GM18517 (cell line): ENCODE measurements around the gene F8.

Experiments used
- ATAC-seq: cut with Tn5 transposase; IDR thresholded peaks from one replicate; pipeline ENCODE4 v1.9.1; 2021; ENCODE audit warnings: mild to moderate bottlenecking, moderate library complexity; ENCODE audit not compliant: unreplicated experiment

The F8 gene

DNA sequence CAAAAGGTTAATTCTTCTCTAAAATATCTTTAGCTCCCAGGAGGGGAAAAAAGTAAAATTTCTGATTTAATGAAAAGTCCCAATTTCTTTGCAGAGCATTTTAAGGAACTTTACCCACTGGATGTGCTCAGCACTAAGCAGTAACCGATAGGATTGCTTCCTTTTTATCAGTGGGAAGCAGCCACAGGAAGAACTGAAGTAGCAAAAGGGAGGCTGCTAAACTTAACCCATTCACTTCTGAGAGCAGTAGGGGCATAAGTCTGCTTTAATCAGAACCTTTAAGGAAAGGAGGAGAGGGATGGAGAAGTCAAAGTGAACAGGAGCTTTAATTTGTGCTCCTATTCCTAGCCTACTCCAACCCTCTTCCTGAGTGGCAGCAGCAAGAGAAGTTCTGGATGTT is at the start of gene F8:
Gene F8 (minus strand): TSS at position 139 of the 400 bp plus-strand sequence. CDS start 171 bp downstream, outside the sequence.
- no peak for ATAC-seq

DNA sequence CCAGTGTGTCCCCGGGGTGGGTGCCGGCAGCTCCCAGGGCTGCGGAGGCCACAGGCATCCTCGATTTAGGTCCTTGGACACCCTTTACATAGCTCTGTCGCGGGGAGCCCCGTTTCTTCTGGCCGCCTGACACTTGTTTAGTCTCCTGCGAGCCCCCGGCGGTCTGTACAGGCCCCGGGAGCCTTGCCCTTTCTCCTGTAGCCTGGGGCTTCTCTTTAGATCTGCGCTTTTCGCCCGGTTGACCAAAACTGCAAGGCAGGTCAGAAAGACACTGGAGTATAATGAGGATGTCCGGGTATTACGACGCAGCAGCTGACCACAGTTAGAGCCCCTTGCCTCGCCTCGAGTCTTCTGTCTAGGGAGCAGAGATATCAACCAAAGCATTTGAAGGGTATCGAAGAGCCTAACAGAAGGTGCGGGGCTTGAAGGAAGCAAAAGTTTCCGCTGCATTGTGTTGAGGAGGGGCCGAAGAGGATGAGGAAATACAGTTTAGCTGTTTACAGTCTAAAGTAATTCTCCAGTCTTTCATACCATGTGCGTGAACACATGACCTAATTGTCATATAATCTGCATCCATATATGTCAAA is 49.3 kb upstream of the F8 start:
- peak; percentile 24 for ATAC-seq

DNA sequence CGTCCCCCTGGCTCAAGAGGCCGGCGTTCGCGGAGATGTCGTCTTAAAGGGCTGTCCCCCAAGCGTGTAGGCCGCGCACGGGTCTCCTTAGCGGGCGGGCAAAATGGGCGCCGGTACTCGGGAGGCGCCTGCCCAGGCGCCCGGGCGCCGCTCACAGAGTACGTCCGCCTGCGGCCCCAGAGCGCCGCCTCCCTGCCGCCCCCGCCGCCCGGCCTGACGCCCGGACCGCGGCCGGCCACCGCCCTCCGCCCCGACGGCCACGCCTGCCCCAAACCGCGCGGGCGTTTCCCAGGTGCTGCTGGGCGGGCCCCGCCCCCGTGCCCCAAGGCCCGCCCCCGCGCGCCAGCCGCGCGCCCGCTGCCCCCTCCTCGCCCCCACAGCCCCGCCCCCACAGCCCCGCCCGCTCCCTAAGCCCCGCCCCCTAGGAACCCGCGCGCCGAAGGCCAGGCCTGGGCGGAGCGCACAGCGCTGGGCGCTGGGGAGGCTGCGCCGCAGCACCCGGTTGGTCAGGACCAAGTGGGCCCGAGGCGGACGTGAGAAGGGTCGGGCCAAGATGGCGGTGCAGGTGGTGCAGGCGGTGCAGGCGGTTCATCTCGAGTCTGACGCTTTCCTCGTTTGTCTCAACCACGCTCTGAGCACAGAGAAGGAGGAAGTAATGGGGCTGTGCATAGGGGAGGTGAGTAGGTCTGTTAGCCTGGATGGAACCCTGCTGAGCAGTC is 48.6 kb upstream of the F8 start, which contains the start of the genes BRCC3, CMC4 and MTCP1:
Gene BRCC3 (plus strand): TSS at position 534 of the 719 bp plus-strand sequence. CDS start 20 bp downstream, at position 554.
Gene CMC4 (minus strand): TSS at position 162 of the 719 bp plus-strand sequence. CDS start 7,113 bp downstream, outside the sequence.
Gene MTCP1 (minus strand): TSS at position 162 of the 719 bp plus-strand sequence. CDS start 5,126 bp downstream, outside the sequence.
- ATAC-seq: peak; percentile 68

DNA sequence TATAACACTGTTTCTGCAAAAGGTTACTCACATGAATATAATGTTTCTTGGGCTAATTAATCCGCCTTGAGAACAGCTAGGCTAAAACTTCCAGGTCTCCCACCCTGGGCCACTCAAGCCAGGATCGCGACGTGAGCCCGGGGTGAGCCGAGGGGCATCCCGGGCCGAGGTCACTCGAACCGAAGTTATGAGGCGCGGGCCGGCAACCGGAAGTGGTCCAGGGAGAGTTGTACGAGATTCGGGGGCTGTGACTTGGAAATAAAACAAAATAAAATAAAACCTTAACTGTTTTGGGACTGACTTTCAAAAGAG is 48.1 kb upstream of the F8 start:
- peak; percentile 18 for ATAC-seq

DNA sequence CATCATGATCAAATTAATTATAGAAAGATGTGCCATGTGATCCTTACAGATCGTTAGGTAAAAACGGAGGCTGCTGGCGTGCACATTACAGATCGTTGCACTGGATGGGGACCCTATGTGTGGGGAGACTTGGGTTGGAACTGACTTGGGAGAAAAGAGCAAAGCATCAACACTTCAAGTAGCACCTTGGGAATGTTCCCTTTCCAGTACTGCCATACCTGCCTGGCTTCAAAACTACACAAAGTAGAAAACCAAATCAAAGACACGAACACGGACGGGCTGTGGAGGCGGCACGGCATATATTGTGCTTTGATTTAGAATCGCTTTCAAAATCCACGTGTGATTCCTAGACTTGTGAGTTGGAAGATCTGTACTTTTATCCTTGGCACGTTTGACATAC is 47.5 kb upstream of the F8 start:
- no peak for ATAC-seq

DNA sequence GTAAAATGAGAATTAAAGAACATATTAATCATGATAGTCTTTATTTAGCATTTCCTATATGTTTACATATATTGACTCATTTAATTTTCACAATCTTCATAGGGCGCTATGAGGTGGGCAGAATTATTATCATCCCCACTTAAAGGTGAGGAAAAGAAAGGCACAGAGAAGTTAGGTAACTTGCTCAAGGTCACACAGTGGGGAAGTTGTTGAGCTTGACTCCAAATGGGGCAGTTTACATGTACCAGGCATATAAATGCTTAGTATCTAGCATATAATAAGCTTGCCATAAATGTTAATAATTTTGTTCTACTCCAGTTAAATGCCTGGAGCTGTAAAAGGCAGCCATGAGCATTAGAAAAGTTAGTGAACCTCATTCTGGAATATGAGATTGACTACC is 46.9 kb upstream of the F8 start:
- no peak for ATAC-seq

DNA sequence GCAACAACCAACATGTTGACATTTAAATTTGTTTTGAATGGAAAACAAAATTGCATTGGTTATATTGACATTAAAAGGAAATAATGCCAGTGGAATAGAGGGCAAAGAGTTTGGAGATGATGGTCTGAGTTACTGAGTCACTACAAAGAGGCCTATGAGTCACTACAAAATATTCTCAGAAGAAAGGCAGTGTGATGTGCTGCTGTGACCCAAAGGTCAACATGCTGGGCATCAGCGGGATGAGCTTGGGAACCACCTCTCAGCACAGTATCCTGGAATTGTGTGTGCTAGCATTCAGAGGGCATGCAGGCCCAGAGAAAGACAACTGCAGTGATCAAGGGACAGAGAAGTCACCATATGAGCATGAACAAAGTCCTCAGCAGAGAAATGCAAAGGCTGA is 45.6 kb upstream of the F8 start:
- ATAC-seq: no peak

DNA sequence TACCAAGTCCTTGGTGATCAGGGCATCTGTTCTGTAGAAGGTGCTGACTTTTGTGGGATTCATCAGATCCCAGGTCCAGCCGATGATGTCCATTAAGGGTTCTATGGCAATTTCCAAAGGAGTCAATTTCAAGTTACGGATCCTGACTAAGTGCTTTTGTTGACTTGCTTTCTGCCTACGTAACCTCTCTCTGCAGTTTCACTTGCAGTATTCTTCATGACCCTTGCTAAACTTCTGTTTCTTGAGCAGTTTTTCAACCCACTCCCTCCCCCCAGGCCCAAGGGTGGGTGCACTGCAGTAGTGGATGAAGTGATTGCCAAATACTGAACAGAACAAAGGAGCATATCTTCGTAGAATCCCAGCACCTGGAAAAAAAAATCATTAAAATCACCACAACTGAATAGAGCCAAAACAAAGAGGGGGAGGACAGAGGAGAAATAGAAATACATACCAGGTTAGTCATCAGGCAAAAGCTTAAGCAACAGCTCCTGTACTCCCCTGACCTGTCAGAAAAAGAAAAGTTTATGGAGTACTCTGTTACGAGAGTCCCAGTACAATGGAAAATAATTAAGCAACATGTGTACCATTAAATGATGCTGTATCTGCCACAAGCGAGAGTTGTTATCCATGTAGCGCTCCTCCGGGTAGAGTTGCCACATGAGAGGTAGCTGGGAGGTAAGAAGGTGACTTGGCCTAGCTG is 42.7 kb upstream of the F8 start:
- ATAC-seq: no peak

DNA sequence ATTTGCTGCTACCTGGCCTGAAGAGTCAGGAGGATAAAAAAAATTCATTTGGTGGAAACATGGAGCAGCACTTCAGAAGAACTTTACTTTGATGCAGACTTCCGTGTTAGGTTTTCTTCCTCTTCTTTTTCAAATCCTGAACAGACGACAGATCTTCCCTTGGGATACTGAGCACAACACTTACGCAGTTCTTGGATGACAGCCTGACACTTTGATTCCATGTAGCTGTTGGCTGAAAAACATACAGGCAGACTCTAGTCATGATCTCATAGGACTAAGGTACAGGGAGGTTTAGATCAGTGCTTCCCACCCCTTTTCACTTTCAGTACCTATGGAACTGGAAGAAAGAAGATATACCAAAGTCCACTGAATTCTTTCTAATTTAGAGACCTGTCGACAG is 39.2 kb upstream of the F8 start:
- ATAC-seq: no peak

DNA sequence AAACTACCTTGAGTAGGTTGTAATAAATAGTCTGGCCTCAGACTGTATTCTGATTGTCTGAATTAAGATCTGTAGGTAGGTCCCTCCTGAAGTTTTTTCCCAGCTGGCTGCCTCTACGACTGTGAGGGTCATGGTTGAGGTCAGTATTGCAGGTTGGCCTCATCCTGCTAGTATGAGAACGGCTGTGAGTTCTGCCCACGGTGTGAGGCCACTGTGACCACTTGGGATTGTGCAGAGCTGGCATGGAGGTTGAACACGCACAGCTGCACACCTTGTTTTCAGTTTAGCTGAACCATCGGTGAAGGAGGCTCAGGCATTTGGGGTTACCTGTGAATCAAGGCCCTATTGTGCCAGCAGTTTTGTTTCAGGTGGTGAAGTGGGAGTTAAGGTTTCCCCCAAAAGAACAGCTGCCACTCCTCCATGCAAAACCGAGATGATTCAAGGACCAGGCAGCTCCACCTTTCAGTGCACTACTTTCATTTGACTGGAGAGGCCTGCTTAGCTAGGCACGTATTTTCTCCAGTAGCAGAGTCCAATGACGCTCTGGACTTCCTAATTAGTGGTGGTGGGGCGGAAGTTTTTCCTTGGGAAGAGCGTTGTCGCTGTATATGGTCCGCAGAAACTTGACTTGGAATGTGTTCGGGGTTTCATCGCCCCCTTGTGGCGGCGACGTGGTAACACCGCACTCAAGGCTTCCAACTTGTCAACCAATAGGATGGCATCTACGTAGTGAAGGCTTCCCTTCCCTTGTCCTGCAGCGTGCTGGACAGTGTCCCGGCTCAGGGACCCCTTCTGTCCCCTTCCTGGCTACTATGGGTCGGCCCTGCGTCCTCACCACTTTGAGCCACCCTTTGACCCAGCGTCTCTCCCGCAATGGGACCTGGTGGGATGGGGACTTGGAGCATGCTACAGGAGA is 34.6 kb upstream of the F8 start:
- ATAC-seq: peak; percentile 85

DNA sequence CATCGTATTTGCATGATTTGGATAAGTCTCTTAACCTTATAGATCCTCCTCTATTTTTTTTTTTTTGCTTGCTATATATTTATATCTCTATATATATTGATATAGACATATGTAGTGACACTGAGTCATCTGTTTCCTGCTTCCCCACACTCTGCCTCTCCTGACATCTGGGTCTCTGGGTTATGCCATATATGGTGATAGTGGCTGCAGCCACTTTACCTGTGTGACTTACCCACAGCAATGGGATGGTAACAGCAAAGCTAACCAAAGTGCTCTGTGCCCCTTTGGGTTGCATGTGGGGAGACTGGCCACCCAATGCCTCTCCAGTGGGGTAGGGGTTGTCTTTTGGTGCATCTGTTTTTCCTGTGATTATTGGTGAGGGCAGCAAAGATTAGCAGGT is 33.9 kb upstream of the F8 start:
- ATAC-seq: no peak

DNA sequence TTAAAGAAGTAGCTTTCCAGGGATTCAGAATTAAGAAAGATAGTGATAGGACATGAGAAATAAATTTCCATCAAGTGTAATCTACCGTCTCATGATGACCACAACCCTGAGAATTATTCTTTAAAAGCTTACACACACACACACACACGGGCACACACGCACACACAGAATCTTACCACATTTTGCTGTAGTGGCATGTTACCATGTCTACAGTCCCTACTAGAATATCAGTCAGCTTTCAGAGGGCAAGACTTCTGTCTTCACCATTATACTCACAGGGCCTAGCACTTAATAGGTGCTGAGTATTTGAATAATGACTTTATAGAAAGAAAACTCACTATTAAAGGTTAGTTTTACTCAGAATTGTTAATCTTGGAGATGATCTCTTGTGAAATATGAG is 33.0 kb upstream of the F8 start:
- no peak for ATAC-seq

DNA sequence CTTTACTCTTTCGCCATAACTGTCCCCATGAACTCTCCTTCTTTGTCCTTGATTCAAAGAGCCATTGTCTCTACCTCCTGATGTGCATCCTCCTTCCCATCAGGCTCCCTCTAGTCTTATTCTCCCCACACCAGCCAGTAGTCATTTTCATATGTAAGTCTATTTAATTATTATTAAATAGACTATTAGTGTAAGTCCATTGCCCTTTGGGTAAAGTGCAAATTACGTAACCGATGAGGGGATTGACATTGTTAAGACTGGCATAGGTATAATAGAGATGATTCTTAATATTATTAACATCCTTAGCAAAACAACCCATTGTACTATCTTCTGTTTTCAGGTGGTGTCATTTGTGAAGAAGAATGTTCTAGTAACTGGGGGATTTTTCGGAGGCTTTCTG is 31.7 kb upstream of the F8 start:
- ATAC-seq: no peak

DNA sequence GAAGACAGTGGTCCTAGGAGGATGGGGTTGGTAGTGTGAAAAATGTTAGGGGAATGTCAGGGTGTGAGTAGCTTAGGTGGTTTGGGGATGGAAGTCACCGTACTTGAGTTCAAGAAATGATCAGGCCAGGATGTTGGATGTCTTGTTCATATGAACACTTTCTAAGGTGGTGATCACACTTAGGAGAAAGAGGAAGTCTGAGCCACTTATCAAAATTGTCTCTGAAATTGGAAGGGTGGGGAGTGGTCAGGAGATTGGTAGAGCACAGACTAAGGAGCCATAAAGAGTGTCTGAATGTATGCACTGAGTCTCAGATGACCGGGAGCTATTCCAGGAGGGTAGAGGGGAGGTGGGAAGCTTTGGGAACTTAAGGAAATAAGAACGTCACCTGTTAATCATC is 31.1 kb upstream of the F8 start:
- ATAC-seq: no peak

DNA sequence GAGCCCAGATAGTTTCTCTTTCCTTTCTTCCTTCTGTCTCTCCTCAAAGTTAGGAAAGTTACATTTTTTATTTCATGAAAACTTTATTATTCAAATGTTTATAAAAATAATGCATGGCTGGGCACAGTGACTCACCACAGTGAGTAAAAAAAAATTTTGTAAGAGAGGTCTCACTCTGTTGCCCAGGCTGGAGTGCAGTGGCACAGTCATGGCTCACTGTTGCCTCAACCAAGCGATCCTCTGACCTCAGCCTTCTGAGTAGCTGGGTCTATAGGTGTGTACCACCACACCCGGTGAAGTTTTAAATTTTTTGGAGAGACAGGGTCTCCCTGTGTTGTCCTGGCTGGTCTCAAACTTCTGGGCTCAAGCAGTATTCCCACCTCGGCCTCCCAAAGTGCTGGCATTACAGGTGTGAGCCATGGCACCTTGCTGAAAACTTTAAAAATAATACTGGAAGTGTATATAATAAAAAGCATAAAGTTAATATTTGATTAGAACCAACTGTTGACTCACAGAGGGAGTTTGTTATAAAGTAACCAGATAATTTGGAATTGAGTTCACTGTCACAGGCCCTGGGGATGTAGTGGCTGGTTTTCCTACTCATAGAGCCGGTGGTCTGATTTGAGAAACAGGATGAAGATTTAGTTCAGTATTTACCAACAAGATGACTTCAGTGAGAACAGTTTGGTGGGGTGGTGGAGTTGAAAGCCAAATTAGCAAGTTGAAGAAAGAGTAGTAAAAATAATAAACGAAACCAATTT is 30.4 kb upstream of the F8 start:
- no peak for ATAC-seq

DNA sequence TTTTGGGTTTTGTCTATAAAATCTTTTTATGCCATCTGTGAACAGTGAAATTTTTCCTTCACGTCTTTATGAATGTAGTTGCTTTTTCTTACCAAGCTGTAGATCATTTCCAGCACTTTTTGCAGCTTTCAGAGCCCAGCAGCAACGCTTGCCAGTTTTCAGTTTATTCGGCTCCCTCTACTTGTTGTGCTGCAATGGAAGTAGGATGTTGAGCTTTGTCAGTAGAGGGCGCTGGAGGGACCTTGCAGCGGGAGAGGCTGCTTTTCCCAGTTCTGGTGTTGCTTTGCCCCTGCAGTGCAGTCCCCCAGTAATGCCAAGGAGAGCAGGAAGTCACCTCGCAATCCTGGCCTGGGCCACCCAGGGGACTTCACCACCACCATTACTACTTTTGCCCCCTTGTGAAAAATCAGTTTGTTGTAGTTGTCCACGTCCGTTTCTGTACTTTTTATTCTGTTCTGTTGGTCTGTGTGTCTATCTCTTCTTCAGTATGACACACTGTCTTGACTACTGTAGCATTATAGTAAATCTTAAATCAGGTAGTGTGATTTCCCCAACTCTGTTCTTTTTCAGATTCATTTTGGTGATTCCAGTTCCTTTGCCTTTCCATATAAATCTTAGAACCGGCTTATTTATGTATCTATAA is 26.6 kb upstream of the F8 start:
- no peak for ATAC-seq

DNA sequence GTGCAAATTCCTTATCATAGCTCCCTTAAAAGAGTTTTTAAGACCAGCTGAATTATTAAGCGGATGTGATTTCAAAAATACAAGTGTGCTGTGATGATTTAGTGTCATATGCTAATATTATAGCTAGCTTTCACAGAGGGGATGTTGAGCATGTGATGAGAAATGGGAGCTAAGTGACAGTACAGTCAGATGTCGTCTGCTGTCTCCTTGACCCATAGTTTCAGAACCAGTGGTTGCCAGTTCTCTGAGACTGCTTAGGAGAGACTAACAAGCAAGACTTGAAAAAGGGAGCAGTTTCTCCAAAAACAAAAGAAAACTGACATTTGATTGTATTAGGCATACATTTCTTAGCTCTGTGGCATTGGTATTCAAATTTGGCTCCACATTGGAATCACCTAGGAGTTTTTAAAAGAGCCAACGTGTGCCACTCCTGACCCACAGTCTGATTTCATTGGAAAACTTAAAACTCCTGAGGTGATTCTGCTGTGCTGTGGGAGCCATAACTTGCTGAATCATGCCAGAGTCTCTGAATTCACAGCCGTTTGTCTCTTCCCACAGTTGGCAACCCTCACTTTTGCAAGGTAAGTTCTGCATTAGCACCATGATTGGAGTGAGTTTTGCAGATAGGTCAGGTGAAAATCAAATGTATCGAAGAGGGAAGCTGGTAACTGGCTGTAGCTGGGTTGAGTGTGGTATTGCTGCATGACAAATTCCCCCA is 24.4 kb upstream of the F8 start:
- ATAC-seq: no peak

DNA sequence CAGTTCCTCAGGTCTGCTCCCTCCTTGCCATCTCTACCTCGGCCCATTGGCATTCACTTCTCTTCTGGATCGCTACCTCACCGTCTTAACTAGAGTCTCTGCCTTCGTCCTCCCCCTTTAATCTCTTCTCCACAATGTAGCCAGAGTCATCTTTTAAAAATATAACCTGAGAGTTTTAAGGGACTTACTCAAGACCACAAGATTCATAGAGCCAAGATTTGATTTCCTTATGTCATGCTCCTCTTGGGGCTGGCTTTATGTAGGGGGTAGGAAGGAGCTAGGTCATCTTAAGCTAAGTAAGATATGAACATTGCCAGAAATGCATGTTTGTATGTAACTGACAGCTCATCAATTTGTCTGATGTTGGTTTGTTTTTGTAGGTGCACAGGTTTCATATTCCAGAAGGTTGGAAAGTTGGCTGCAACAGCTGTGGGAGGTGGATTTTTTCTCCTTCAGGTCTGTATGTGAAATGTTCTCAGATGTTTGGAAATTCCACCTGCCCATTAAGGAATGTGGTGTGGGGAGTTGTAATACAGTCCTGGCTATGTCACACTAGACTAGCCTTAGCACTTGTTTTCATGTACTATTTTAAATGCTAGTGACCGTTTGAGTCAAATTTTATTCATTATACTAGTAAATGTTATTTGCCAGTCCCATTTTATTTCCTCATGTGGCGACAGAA is 23.7 kb upstream of the F8 start:
- ATAC-seq: no peak

DNA sequence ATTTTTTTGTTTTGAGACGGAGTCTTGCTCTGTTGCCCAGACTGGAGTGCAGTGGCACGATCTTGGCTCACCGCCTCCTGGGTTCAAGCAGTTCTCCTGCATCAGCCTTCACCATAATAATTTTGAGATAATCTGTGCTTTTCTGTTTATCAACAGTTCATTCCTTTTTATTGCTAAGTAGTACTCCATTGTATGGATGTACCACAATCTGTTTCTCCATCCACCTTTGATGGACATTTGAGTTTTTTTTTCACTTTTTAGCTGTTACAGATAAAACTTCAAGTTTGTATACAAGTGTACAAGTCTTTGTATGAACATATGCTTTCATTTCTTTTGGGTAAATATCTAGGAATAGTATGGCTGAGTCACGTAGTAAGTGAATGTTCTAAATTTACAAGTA is 13.2 kb upstream of the F8 start:
- ATAC-seq: no peak
